ENCODE measurements around the gene RGS7. TPM values are rescaled to one million over a fixed set of nuclear protein-coding genes. Genes with fewer than 3 reads are reported as not detected.
A peak's percentile ranks its signal among the peaks of the same experiment; 100 is the strongest.

RGS7 gene
- 1.0 and 1.3 TPM in 2 replicates for total RNA-seq (2022)
- percentile 39 among the genes with signal in this experiment for Bru-seq, nascent RNA
- BruChase-seq, experiment 1, labeled RNA remaining after a 6-hour chase = percentile 37 among the genes with signal in this experiment
- BruChase-seq, experiment 2, labeled RNA remaining after a 2-hour chase = percentile 41 among the genes with signal in this experiment
- long read RNA-seq = 0 reads

- peaks cover 13% of the 10 kb centered on the region for H3K36me3 Mint-ChIP-seq (ENCODE audit: insufficient read depth, unreplicated experiment)
- no peaks in the 10 kb centered on the region for H3K4me1 Mint-ChIP-seq (ENCODE audit: low read depth, unreplicated experiment)
- DNase-seq = peak; percentile 81
- intact Hi-C loops (cut with micrococcal nuclease; ENCODE audit: unreplicated experiment) = no loop called here
- H3K27ac Mint-ChIP-seq (ENCODE audit: unreplicated experiment) = no peak within 1 kb of the TSS
- H3K9me3 Mint-ChIP-seq (ENCODE audit: low read depth, unreplicated experiment) = no peaks in the 10 kb centered on the region
- CTCF ChIA-PET = interaction anchor here (0.6 to 0.7 kb wide), 3 partner anchors 38 to 491 kb away, joined by 3 to 4 read pairs (median 3); no protein-coding TSS in a partner anchor
- peak within 1 kb of the TSS; percentile 67 for H3K4me3 Mint-ChIP-seq (ENCODE audit: low read depth, unreplicated experiment)
- BruUV-seq (replicated peaks) = no TSS peak
- peaks cover 14% of the 10 kb centered on the region for H3K27me3 Mint-ChIP-seq (ENCODE audit: unreplicated experiment)
- TF ChIP-seq, protein P1, sequence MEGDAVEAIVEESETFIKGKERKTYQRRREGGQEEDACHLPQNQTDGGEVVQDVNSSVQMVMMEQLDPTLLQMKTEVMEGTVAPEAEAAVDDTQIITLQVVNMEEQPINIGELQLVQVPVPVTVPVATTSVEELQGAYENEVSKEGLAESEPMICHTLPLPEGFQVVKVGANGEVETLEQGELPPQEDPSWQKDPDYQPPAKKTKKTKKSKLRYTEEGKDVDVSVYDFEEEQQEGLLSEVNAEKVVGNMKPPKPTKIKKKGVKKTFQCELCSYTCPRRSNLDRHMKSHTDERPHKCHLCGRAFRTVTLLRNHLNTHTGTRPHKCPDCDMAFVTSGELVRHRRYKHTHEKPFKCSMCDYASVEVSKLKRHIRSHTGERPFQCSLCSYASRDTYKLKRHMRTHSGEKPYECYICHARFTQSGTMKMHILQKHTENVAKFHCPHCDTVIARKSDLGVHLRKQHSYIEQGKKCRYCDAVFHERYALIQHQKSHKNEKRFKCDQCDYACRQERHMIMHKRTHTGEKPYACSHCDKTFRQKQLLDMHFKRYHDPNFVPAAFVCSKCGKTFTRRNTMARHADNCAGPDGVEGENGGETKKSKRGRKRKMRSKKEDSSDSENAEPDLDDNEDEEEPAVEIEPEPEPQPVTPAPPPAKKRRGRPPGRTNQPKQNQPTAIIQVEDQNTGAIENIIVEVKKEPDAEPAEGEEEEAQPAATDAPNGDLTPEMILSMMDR (IDR thresholded peaks at IDR 0.05; ENCODE audit: unreplicated experiment) = no peak
Observed at GRCh38 chr1:241356519-241357365, at the start of gene RGS7. RGS7 (minus strand) TSS chr1:241357205.

DNA sequence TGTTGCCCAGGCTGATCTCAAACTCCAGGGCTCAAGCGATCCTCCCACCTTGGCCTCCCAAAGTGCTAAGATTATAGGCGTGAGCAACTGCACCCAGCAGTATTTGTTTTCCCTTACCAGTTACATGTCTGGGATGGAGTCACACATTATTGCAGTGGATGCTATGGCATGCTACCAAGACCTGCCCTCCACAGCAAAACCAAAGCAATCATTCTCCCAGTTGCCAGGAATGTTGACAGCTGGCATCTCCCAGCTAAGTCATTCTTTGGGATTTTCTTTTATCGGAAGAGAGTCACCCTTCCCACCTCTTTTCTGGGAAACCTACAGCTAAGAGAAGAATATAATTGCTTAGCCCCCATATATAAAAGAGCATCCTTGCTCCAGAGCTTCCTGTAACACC lies 49.4 kb upstream of the RGS7 start:
- no peak overlapping the region for H3K27ac Mint-ChIP-seq (ENCODE audit: unreplicated experiment)
- BruUV-seq (replicated peaks) = no TSS peak
- CTCF ChIA-PET = interaction anchor here (0.6 to 0.7 kb wide), 2 partner anchors 14 to 107 kb away, joined by 3 to 4 read pairs; no protein-coding TSS in a partner anchor
- no peaks in the 10 kb centered on the region for H3K9me3 Mint-ChIP-seq (ENCODE audit: low read depth, unreplicated experiment)
- H3K27me3 Mint-ChIP-seq (ENCODE audit: unreplicated experiment) = peaks cover 25% of the 10 kb centered on the region
- TF ChIP-seq, protein P1 (IDR thresholded peaks at IDR 0.05; ENCODE audit: unreplicated experiment) = no peak
- intact Hi-C loops (cut with micrococcal nuclease; ENCODE audit: unreplicated experiment) = loop anchor here (5.0 kb wide), 2 partner anchors 94 to 674 kb away; no protein-coding TSS in a partner anchor
- no peak for DNase-seq
- H3K4me3 Mint-ChIP-seq (ENCODE audit: low read depth, unreplicated experiment) = no peak overlapping the region
- H3K36me3 Mint-ChIP-seq (ENCODE audit: insufficient read depth, unreplicated experiment) = no peaks in the 10 kb centered on the region
- H3K4me1 Mint-ChIP-seq (ENCODE audit: low read depth, unreplicated experiment) = no peaks in the 10 kb centered on the region

GRCh38 chr1:241401156-241401555 lies 44.2 kb upstream of the RGS7 start:
- DNase-seq = no peak

More at GRCh38 chr1:241401156-241401555, 44.2 kb upstream of the RGS7 start:
- H3K27ac Mint-ChIP-seq (ENCODE audit: unreplicated experiment) = no peak overlapping the region
- intact Hi-C loops (cut with micrococcal nuclease; ENCODE audit: unreplicated experiment) = no loop called here
- H3K4me1 Mint-ChIP-seq (ENCODE audit: low read depth, unreplicated experiment) = no peaks in the 10 kb centered on the region
- CTCF ChIA-PET = interaction anchor here (0.6 kb wide), 1 partner anchor 147 kb away, joined by 5 read pairs; no protein-coding TSS in a partner anchor
- no peaks in the 10 kb centered on the region for H3K36me3 Mint-ChIP-seq (ENCODE audit: insufficient read depth, unreplicated experiment)
- H3K27me3 Mint-ChIP-seq (ENCODE audit: unreplicated experiment) = peaks cover 25% of the 10 kb centered on the region
- H3K9me3 Mint-ChIP-seq (ENCODE audit: low read depth, unreplicated experiment) = no peaks in the 10 kb centered on the region
- H3K4me3 Mint-ChIP-seq (ENCODE audit: low read depth, unreplicated experiment) = no peak overlapping the region
- no TSS peak for BruUV-seq (replicated peaks)
- TF ChIP-seq, protein P1 (IDR thresholded peaks at IDR 0.05; ENCODE audit: unreplicated experiment) = no peak

Measured in Calu3 (cell line).